MV-4-11 (cell line): ENCODE data around the gene COP1.

Experiments used
- DNase-seq: peaks from one replicate; lab custom pipeline; 2025; lab: John Stamatoyannopoulos, UW

Gene COP1

DNA sequence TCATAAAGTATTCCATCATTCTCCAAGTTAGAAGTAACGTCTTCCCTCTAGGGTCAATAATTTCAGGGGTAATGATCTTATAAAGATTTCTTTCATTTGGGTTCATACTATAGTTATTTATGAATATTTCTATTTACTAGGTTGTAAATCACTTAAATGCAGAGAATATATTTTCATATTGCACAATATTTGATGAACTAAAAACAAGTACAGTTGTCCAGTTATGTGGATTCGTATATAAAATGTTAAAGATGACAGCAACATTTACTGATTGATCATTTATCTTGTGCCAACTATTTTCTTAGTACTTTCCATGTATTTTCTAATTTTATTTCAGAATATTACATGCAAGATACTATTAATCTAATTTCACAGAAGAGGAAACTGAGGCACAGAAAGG is 243.3 kb downstream of the COP1 start:
- no peak for DNase-seq

DNA sequence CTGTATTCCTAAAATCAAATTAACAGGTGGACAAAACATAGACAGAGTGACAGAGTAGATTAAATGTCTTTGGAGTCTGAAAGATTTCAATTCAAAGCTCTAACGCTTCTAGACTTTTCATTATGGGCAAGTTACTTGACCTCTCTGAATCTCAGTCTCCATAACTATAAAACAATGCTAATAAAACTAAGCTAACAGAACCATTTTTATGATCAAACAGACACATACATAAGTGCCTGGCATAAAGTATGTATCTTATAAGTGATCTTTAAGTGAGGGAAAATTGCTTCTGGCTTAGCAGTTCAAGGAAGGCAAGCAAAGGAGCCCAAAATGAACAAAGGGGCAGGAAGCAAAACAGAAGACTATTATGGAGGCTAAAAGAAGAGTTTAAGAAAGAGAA is 246.9 kb downstream of the COP1 start:
- no peak for DNase-seq

DNA sequence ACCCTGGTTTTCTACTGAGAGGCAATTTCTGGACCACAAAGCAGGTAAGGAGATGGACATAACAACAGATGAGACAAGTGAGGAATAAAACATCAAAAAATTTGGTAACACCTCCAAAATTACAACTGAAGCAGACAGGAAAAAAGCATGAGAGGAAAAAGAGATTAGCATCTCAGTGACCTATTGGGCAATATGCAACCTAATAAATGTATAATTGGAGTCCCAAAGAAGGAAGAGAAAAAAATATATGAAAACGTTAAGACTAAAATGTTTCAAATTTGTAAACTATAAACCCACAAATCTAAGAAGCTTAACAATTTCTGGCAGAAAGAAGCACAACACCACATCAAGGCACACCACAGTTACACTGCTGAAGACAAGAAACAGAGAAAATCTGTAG is 255.5 kb downstream of the COP1 start:
- DNase-seq = no peak

DNA sequence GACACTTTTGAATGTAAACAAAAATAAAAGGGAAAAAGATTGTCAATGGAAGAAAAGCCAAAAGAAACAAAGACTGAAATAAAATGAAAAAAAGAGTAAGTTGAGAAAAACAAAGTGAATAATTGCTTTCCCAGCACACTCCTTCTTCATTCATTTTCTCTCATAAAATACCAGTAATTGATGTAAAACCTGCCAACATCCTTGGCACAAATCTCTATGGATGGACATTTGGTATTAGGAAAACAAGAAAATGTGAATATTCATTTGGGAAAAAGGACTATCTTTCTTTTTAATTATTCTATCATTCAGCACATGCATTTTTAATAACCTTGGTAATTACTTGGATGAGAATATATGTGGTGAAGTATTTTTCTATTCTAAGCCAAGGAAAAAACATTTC is 259.3 kb downstream of the COP1 start:
- DNase-seq = no peak

DNA sequence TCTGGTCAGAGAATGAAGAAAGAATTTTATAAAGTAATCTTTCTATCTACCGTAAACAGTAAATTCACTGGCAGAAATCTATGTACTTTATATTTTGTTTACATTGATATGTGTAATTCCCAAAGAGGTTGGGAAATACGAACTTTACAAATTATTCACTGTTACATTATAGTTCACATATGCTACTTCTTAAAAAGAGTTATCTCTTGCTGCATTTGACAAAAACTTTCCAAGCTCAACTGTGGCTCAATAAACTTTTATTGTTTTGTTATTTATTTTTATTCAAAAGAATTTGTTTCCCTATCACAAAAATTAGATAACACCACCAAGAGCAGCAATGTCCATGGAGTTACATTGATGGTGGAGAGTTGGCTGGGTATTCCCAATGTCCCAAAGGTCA is 262.5 kb downstream of the COP1 start:
- DNase-seq = no peak

DNA sequence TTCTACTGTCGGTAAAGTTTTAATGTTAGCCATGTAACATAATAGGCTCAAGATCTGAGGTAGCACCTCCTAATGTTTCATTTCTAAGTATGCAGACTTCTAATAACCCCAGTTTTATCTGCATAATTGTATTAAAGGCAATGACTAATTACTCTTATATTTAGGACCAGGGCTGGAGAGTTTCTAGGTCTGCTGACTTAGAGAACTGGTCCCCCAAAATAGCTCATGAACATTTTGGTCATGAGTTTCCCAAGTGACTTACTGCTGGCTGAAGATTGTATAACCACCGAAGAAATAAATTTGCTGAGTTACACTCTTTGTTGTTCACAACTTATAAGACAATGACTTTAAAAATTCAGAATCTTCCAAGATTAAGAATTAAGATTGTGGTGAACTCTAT is 265.9 kb downstream of the COP1 start:
- no peak for DNase-seq

DNA sequence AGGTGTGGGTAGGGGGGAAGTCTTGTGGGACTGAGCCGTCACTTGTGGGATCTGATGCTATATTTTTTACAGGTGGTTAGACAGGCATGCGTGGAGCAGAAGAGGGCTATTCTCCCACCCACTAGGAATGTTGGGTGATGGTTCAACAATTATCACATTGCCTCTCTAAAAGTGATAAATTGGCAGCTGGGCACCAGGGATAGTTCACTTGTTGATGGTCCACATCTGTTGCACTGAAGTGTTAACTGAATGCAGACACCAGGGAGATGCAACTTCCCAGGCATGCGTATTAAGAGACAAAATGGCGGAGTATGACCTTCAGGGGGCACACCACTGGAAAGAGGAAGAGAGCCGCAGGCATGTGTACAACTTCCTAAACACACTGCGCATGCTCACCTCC is 270.4 kb downstream of the COP1 start:
- no peak for DNase-seq

DNA sequence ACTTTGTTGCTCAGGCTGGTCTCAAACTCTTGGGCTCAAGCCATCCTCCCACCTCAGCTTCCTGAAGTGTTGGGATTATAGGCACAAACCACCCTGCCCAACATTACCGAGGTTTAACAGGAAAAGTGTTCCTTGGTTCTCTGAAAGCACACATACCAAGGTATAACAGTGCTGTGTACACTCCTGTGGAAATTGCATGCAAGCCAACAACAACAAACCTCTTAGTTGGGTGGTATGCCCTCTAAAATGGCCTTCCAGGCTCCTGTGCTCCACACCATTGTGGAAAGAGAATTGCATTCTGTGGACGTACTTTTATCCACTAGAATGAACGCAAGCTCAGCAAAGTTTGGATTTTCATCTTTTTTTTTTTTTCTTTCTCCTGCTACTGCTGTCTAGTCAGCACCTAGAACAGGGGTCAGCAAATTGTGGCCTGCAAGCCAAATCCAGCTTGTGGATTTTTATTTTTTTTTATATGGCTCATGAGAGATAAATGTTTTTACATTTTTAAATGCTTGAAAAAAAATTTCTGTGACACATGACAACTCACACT is 271.4 kb downstream of the COP1 start:
- DNase-seq = no peak

DNA sequence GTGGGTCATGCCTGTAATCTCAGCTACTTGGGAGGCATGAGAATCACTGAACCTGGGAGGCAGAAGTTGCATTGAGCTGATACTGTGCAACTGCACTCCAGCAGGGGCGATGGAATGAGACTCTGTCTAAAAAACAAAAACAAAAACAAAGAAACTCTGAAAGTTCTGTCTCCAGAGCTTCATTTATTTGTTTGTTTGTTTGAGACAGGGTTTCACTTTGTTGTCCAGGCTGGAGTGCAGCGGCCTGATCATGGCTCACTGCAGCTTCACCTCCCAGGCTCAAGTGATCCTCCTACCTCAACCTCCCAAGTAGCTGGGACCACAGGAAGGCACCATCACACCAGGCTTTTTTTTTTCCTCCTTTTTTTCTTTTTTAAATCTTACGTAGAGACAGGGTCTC is 271.9 kb downstream of the COP1 start:
- DNase-seq = no peak

DNA sequence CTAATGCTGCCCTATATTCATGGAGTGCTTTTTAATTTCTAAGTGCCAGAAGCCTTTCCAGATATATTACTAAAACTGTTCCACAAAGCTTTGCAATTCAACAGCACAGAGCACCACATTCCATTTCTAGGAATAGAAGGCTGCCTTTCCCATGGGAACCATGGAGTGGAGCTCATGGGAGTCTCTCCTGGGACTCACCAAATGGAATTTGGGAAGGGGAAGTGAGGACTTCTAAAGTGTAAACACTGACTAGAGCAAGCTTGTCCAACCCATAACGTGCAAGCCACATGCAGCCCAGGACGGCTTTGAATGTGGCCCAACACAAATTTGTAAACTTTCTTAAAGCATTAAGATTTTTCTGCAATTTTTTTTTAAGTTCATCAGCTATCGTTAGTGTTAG is 273.3 kb downstream of the COP1 start:
- DNase-seq = no peak

DNA sequence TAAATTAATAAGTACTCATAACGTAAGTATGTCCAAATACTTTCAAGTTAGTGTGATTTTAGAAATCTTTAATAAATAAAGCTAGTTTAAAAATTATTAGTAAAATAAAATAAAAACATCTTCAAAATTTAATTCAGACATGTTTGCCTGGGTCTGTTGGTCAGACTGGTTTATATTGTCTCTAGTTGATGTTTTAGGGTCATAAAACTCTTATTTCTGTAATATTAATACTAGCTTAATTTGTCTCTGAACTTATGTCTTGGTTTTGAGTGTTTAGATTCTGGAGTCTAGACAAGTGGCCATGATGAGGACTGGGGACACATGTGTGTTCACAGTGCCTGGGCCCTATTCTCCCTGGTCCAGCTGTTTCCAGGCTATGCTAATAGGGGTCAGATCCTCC is 279.1 kb downstream of the COP1 start:
- no peak for DNase-seq

DNA sequence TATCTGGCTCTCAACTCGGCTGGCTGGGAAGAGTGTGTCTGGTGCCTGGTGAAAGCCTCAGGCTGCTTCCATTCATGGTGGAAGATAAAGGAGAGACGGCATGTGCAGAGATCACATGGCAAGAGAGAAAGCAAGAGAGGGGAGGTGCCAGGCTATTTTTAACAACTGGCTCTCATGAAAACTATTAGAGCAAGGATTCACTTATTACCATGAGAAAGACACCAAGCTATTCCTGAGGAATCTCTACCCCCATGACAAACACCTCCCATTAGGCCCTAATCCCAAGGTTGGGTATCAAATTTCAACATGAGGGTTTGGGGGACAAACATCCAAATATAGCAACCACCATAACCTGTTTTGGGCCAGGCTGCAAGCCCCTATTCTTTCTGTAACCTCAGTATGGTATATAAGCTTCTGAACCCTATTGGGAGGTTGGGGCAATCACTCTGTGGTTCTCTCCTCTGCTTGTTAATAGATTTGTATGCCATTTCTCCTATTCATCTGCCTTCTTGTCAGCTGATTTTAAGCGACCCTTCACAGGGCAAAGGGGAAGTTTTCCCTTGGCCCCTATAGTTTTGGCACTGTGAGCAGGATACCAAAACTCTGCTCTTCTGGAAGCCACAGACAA is 284.7 kb downstream of the COP1 start:
- DNase-seq = no peak

DNA sequence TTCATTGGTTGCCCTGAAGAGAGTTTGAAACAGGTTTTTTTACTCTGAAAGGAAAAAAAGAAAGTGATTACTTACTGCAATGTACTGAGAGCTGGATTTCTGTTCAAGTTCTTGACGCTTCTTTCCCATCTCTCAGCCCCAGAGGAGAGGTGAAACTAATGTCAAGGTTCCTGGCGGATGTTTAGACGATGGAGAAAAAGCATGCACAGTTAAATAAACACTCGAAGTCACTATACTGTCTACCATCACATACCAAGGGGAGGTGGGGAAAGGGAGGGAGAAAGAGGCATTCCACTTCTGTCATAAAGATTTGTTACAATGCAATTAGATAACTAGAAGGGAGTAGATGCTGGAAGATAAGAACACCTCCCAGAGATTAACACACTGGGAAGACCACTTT is 286.7 kb downstream of the COP1 start:
- DNase-seq = no peak

DNA sequence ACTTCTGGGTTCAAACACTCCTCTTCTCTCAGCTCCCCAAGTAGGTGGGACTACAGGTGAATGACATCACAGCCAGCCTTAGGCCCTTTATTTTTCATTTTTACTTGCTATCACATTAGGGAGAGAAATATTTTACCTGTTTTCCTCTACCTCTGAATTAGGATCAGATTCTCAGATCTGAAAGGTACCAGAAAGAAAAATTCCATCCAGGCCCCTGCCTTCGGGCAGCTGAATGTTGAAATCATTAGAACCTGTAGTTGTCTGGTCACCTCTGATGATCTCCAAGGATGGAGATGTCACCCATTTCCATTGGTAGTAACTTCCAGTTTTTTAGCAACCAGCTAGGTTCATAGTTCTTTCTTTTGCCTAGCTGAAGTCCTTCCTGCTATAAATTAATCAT is 288.1 kb downstream of the COP1 start:
- DNase-seq = no peak

DNA sequence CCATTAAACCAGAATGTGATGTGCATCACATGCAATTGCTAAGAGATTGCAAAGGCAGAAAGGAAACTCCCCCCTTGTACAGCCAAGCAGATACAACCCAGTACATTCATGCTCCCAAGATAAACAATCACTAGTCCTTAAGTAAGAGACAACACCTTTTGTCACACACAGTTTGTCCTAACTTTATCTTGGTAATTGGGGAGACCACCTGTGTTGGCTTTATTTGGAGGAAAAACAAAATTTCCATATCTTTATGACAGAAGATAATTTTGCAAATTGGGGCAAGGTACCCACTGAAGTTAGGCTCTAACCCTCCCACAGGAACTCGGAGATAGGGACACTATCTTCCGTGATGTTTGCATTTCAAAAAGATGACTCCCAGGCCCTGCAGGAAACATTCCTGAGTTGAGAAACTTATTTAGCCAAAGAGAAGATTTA is 288.7 kb downstream of the COP1 start:
- no peak for DNase-seq

DNA sequence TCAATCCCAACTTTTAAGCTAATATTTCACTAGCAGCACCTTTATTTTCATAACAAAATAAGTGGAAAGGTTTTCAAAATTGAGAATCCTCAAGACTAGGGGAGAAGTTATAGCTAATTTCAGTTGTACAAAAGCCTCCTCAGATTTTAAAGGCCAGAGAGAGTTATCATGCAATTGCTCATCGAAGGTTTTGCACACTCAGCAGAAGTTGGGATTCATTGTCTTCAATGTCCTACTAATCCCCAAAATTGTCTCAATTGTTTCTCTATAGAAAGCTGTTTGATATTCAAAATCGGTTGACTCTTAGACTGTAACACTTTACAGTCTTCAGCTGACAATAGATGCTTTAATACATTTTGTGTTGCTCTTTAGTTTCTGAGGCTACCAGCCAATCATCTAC is 293.0 kb downstream of the COP1 start:
- DNase-seq = no peak

DNA sequence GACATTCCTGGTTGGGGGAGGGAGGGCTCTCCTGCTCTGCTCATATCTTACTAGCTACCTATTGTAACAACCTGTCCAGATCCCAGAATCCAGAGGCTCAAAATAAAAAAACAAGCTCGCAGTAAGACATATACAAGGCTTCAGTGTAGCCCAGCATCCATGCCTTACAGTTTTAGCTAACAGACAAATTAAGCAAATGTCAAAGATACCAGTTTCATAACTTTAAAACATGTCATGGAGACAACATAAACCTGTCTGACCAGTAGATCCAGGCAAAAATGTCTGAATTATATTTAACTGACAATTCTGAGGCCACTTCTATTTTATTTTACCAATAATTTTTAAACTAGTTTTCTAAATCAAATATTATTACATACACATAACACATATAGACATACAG is 295.9 kb downstream of the COP1 start:
- DNase-seq = no peak

DNA sequence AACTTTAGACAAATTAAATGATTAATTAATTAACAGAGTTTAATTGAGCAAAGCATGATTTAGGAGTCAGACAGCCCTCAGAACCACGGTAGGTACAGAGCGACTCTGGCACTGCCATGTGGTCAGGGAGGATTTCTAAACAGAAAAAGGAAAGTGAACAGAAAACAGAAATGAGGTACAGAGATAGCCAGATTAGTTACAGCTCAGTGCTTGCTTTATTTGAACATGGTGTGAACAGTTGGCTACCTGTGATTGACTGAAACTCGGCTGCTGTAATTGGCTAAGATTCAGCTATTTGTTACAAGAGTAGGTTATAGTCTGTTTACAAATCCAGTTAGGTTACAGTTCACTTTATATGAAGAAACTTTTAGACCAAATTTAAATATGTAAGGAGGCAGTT is 300.7 kb downstream of the COP1 start:
- no peak for DNase-seq

DNA sequence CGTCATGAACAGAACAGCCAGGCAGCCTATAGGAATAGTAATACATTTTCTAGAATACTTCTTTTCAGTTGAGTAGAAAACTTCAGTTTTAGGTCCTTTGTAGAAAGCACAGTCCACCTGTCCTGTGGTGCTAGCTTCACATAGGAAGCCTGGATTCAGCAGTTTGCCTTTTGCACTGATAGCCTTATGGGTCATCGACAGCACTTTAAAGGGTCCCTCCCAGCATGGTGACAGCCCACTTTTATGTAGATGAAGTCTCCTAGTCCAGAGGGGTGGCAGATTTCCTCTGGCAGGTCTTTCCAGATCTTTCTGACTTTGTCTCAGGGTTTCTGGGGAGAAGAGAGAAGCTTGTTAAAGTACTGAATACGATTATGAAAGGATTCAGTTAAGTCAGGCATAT is 302.3 kb downstream of the COP1 start:
- DNase-seq = no peak

DNA sequence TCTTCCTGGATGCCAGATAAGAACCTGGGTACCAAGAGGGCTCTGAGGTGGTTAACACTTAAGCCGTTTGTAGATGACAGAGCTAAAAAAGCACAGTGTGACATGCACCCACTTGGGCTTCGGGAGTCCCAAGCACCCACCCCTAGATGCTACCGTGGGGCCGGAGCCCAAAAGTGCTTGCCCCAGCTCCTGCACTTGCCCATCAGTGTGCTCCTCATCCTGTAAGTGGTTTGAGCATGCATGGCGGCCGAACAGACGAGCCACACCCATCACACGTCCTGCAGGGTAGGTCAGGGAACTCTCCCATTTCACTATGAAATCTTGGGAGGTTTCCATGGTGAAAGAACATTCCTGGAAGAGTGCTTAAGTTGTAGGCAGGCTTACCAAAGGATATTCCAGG is 304.8 kb downstream of the COP1 start:
- DNase-seq = no peak

DNA sequence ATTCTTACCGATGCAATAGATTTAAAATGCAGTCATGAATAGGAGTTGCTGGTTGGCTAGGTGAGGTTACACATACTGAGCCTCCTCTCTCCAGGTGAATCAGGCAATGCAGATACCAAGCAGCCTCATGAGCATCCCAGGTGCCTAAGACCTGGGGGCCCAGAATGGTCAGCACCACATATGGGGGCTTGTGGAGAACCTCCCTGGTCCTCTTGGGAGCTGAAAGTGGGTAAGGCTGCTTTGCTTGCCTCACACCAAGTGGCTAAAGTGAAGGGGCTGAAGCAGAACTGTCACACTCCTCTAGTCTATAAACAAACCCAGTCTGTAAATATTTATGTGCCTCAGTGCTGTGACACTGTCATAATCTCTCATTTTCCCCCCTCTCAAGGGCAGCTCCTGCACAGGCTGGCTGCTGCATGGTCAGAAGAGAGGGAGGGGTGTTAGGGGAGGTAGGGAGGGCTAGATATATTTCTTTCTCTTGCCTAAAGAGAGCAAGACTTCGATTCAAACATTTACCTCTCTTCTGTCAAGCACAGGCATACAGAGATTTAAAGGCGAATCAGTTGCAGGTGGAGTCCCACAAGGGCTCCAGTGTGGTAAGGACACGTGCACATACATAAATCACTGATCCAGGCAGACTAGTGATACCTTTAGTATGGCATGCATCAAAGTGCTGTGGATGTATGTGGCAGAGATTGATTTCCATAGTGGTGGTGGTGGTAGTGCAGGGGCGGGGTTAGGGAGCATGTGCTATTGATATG is 305.8 kb downstream of the COP1 start:
- DNase-seq = no peak

DNA sequence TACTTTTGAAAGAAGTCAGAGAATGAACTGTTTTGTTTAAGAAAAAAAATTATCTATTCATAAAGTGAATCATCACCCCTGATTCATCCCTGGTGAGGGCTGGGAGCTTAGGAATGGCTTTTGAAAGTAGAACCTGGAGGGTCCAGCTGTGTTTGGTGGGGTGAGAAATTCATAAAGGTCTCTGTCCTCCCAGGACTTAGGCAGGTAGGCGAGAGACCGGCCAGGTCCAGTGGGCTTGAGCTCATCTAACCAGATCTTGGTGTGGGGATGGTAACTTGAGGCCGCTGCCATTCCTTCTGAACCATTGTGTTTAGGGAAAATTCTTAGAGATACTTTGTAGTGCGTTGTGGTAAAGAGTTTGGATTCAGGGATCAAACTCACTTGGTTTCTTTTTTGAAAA is 306.9 kb downstream of the COP1 start:
- no peak for DNase-seq

DNA sequence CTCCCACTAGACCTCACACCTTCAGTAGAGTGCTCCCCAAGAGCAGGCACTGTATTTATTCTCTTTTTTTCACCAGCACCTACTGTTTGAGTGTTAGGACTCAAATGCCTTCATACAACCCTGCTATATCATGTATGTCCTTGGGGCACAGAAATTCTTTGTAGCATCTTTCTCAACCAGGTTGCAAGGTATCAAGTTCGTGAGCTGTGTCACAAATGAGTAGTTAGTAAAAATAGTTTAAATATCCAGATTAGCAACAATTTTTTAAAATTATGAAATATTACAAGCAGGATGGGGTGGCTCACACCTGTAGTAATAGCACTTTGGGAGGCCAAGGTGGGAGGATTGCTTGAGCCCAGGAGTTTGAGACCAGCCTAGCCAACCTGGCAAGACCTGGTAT is 311.1 kb downstream of the COP1 start:
- DNase-seq = no peak
